Mucosa of rectum (tissue), 2 donors: ENCODE data around the gene RETREG3.
"Not testable (repeated sequence)": the region's sequence is repeated elsewhere in the genome, so short reads cannot be mapped to it uniquely, and the experiment has no call there.

ENCODE experiments used
- H3K27ac ChIP-seq, 2 donors: one replicate each; pipeline ENCODE4 v1.7.0; 2013; ENCODE audit warnings: inconsistent platforms in 2 of 2, low read depth in 2 of 2, low read length in 2 of 2
- H3K27me3 ChIP-seq, 2 donors: one replicate each; pipeline ENCODE4 v1.7.0; 2013; ENCODE audit warnings: low read length in 2 of 2; ENCODE audit not compliant: control insufficient read depth in 2 of 2, insufficient read depth in 2 of 2
- H3K36me3 ChIP-seq, 2 donors: one replicate each; pipeline ENCODE4 v1.7.0; 2013; ENCODE audit warnings: low read length in 2 of 2; ENCODE audit not compliant: control insufficient read depth in 2 of 2, insufficient read depth in 2 of 2
- H3K4me1 ChIP-seq, 2 donors: one replicate each; pipeline ENCODE4 v1.7.0; 2013; ENCODE audit warnings: low read length in 2 of 2, mild to moderate bottlenecking in 1 of 2; ENCODE audit not compliant: control insufficient read depth in 2 of 2, insufficient read depth in 2 of 2
- H3K4me3 ChIP-seq, 2 donors: one replicate each; pipeline ENCODE4 v1.7.0; 2013; ENCODE audit warnings: low read length in 2 of 2
- H3K9ac ChIP-seq, 2 donors: one replicate each; pipeline ENCODE4 v1.7.0; 2013; ENCODE audit warnings: low read length in 2 of 2, low read depth in 1 of 2, mild to moderate bottlenecking in 1 of 2
- H3K9me3 ChIP-seq, 2 donors: one replicate each; pipeline ENCODE4 v1.7.0; 2013; ENCODE audit warnings: low read length in 2 of 2; ENCODE audit not compliant: control insufficient read depth in 2 of 2
- donor health status: healthy.
- donor health status: Normal muscosa, but diverticular disease.

The RETREG3 gene

GRCh38 chr17:42632949-42633444 lies 23.8 kb upstream of the RETREG3 start:
- Histone ChIP-seq H3K9me3 (no peaks in the 10 kb centered on the region), H3K27me3 (no peaks in the 10 kb centered on the region), H3K9ac (no peak overlapping the region), H3K27ac (no peak overlapping the region), H3K4me3 (no peak overlapping the region), H3K4me1 (no peaks in the 10 kb centered on the region), H3K36me3 (no peaks in the 10 kb centered on the region)

GRCh38 chr17:42629411-42630009 lies 20.3 kb upstream of the RETREG3 start:
- H3K9ac ChIP-seq, result no peak overlapping the region

GRCh38 chr17:42627032-42627764 lies 18.0 kb upstream of the RETREG3 start:
- H3K36me3 ChIP-seq, H3K27me3 ChIP-seq, H3K9me3 ChIP-seq, H3K27ac ChIP-seq, H3K4me3 ChIP-seq, H3K9ac ChIP-seq, H3K4me1 ChIP-seq: not testable (repeated sequence)

More at GRCh38 chr17:42629411-42630009, 20.3 kb upstream of the RETREG3 start:
- Histone ChIP-seq H3K27ac (no peak overlapping the region), H3K4me1 (peaks cover 0 to under 1% of the 10 kb centered on the region in 2 donors), H3K9me3 (no peaks in the 10 kb centered on the region), H3K36me3 (no peaks in the 10 kb centered on the region), H3K4me3 (no peak overlapping the region), H3K27me3 (no peaks in the 10 kb centered on the region)

GRCh38 chr17:42623732-42624596 lies 14.8 kb upstream of the RETREG3 start:
- no peaks in the 10 kb centered on the region for H3K27me3 ChIP-seq
- peak overlapping the region; percentile 33 to 66 for H3K27ac ChIP-seq
- H3K9ac ChIP-seq, result no peak overlapping the region
- no peak overlapping the region for H3K4me3 ChIP-seq
- H3K36me3 ChIP-seq, result no peaks in the 10 kb centered on the region
- no peaks in the 10 kb centered on the region for H3K9me3 ChIP-seq
- H3K4me1 ChIP-seq, result peaks cover under 1 to 6% of the 10 kb centered on the region in 2 donors

- Histone ChIP-seq H3K27ac (no peak overlapping the region), H3K36me3 (no peaks in the 10 kb centered on the region), H3K9ac (no peak overlapping the region), H3K4me3 (no peak overlapping the region), H3K27me3 (no peaks in the 10 kb centered on the region), H3K9me3 (no peaks in the 10 kb centered on the region), H3K4me1 (peaks cover 8 to 12% of the 10 kb centered on the region in 2 donors)
Observed at GRCh38 chr17:42623271-42623670, 14.1 kb upstream of the RETREG3 start.

- not testable (repeated sequence) for H3K36me3 ChIP-seq, H3K27ac ChIP-seq, H3K27me3 ChIP-seq, H3K9me3 ChIP-seq, H3K9ac ChIP-seq, H3K4me3 ChIP-seq
- H3K4me1 ChIP-seq, result peaks cover 8 to 12% of the 10 kb centered on the region in 2 donors
Observed at GRCh38 chr17:42621987-42622386, 12.8 kb upstream of the RETREG3 start.

GRCh38 chr17:42618442-42619150 lies 9.4 kb upstream of the RETREG3 start:
- Histone ChIP-seq H3K4me1 (peaks cover 8% of the 10 kb centered on the region in 2 donors), H3K27ac (peak overlapping the region in 1 of 2 donors; percentile 61), H3K4me3 (peak overlapping the region; percentile 30 to 45), H3K9ac (peak overlapping the region in 1 of 2 donors; percentile 26), H3K9me3 (no peaks in the 10 kb centered on the region), H3K27me3 (no peaks in the 10 kb centered on the region), H3K36me3 (peaks cover 10 to 13% of the 10 kb centered on the region in 2 donors)

- Histone ChIP-seq H3K27me3 (no peaks in the 10 kb centered on the region), H3K9ac (no peak overlapping the region), H3K36me3 (peaks cover 11 to 19% of the 10 kb centered on the region in 2 donors), H3K4me3 (no peak overlapping the region), H3K9me3 (no peaks in the 10 kb centered on the region), H3K4me1 (peaks cover 8% of the 10 kb centered on the region in 2 donors), H3K27ac (peak overlapping the region in 1 of 2 donors; percentile 61)
Observed at GRCh38 chr17:42617956-42618431, 8.8 kb upstream of the RETREG3 start.

- H3K36me3 ChIP-seq, result peaks cover 13 to 29% of the 10 kb centered on the region in 2 donors
Observed at GRCh38 chr17:42613699-42614295, 4.6 kb upstream of the RETREG3 start.

More at GRCh38 chr17:42613699-42614295, 4.6 kb upstream of the RETREG3 start:
- no peaks in the 10 kb centered on the region for H3K27me3 ChIP-seq
- H3K27ac ChIP-seq, result no peak overlapping the region
- no peak overlapping the region for H3K9ac ChIP-seq
- H3K4me3 ChIP-seq, result no peak overlapping the region
- H3K9me3 ChIP-seq, result no peaks in the 10 kb centered on the region
- H3K4me1 ChIP-seq, result peaks cover 6 to 8% of the 10 kb centered on the region in 2 donors
